Measurements from ENCODE around the gene MBNL1.

DNA sequence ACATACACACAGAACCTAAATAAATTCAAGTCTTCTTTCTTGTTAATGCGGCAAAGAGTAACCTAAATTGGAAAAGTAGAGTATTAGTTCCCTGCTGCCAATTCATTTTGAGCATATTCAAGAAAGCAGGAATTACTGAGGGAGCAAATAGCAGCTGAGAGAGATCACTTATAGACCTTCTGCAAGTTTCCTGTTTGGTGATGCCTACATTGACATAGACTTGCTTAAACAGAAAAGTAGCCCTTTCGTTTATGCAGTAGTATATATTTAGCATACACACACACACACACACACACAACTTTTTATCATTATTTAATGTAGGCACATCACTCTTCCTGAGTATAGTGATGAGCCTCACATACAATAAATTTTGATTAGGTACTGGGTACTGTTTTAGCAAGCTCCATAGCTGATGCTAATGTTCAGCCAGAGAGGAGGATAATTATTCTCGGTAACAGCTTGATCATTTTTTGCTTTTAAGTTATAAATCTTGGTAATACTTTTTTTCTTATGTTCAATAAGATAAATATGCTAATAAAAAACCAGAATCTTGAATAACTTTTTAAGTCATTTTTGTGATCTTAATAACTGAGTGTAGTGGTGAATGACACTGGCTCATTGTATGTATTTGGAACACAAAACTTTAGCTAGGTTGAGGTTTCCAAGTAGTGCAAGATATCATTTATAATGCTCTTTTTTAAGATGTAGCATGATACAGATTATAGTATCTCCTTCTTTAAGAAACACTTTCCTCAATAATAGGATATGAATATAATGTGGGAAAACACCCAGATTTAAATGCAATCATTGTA is 174.7 kb downstream of the MBNL1 start:
- TF ChIP-seq, protein P1, sequence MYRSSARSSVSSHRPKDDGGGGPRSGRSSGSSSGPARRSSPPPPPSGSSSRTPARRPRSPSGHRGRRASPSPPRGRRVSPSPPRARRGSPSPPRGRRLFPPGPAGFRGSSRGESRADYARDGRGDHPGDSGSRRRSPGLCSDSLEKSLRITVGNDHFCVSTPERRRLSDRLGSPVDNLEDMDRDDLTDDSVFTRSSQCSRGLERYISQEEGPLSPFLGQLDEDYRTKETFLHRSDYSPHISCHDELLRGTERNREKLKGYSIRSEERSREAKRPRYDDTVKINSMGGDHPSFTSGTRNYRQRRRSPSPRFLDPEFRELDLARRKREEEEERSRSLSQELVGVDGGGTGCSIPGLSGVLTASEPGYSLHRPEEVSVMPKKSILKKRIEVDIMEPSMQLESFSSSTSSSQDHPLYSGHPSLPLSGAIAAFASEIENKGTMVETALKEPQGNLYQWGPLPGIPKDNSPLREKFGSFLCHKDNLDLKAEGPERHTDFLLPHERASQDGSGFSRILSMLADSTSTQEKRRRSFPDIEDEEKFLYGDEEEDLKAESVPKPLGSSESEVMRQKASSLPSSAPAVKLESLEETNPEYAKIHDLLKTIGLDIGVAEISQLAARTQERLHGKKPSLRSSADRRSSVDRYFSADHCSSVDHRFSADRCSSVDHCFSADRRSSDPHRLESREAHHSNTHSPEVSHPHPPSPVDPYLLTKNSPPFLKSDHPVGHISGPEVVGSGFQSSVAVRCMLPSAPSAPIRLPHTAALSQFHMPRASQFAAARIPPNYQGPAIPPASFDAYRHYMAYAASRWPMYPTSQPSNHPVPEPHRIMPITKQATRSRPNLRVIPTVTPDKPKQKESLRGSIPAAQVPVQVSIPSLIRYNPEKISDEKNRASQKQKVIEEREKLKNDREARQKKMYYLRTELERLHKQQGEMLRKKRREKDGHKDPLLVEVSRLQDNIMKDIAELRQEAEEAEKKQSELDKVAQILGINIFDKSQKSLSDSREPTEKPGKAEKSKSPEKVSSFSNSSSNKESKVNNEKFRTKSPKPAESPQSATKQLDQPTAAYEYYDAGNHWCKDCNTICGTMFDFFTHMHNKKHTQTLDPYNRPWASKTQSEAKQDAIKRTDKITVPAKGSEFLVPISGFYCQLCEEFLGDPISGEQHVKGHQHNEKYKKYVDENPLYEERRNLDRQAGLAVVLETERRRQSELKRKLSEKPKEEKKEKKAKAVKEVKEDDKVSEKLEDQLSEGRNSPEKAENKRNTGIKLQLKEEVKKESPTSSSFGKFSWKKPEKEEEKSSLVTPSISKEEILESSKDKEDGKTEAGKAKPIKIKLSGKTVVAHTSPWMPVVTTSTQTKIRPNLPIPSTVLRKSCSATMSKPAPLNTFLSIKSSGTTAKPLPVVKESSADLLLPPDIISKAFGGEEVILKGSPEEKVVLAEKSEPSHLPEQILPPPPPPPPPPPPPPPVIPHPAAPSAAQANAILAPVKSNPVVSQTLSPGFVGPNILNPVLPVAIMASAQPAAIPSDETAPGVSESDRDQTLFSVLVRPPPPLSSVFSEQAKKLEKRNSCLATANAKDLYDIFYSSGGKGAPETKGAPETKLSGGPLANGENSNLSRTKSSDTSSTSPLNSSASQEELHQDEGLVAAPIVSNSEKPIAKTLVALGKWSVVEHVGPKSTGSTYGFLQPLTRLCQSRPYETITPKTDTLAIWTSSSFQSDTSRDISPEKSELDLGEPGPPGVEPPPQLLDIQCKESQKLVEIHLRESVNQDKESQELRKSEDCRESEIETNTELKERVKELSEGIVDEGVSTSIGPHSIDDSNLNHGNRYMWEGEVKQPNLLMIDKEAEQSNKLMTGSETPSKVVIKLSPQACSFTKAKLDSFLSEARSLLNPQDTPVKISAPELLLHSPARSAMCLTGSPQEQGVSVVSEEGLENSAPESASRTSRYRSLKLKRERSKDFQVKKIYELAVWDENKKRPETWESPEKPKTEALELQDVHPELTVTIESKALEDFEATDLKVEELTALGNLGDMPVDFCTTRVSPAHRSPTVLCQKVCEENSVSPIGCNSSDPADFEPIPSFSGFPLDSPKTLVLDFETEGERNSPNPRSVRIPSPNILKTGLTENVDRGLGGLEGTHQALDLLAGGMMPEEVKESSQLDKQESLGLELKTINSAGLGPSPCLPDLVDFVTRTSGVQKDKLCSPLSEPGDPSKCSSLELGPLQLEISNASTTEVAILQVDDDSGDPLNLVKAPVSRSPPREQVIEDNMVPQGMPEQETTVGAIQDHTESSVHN (CRISPR knock-in tag; IDR thresholded peaks at IDR 0.05), result no peak
- TF ChIP-seq, protein P2, sequence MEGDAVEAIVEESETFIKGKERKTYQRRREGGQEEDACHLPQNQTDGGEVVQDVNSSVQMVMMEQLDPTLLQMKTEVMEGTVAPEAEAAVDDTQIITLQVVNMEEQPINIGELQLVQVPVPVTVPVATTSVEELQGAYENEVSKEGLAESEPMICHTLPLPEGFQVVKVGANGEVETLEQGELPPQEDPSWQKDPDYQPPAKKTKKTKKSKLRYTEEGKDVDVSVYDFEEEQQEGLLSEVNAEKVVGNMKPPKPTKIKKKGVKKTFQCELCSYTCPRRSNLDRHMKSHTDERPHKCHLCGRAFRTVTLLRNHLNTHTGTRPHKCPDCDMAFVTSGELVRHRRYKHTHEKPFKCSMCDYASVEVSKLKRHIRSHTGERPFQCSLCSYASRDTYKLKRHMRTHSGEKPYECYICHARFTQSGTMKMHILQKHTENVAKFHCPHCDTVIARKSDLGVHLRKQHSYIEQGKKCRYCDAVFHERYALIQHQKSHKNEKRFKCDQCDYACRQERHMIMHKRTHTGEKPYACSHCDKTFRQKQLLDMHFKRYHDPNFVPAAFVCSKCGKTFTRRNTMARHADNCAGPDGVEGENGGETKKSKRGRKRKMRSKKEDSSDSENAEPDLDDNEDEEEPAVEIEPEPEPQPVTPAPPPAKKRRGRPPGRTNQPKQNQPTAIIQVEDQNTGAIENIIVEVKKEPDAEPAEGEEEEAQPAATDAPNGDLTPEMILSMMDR (CRISPR knock-in tag; IDR thresholded peaks at IDR 0.05), result no peak
- TF ChIP-seq ZSCAN29 (CRISPR knock-in tag; conservative IDR thresholded peaks at IDR 0.05), result no peak
- TF ChIP-seq IRX3 (CRISPR knock-in tag; IDR thresholded peaks at IDR 0.05; ENCODE audit: borderline replicate concordance, low read depth), result no peak
- no peak for TF ChIP-seq FIP1L1 (IDR thresholded peaks at IDR 0.05; ENCODE audit: borderline replicate concordance, insufficient read depth, low read depth, low read length)
- TF ChIP-seq POLR2A (IDR thresholded peaks at IDR 0.05; ENCODE audit: insufficient read depth in 1 of 2, low read depth in 2 of 2, low read length in 2 of 2), result no peak
- no peak for TF ChIP-seq ZNF644 (CRISPR knock-in tag; IDR thresholded peaks at IDR 0.05; ENCODE audit: low read depth)
- no peak for TF ChIP-seq ZNF333 (CRISPR knock-in tag; IDR thresholded peaks at IDR 0.05; ENCODE audit: borderline replicate concordance)
- no peak for TF ChIP-seq CENPBD1 (CRISPR knock-in tag; IDR thresholded peaks at IDR 0.05; ENCODE audit: borderline replicate concordance, low read depth)
- TF ChIP-seq STAG1 (CRISPR knock-in tag; IDR thresholded peaks at IDR 0.05), result no peak
